Measurements from ENCODE around the gene ZC3H18. TPM values are rescaled to one million over a fixed set of nuclear protein-coding genes. Genes with fewer than 3 reads are reported as not detected.
"Not testable (repeated sequence)": the region's sequence is repeated elsewhere in the genome, so short reads cannot be mapped to it uniquely, and the experiment has no call there.

Gene ZC3H18
- total RNA-seq, 4 donors from 2014 or later: 15.7 to 20.8 (median 20.3) TPM

DNA sequence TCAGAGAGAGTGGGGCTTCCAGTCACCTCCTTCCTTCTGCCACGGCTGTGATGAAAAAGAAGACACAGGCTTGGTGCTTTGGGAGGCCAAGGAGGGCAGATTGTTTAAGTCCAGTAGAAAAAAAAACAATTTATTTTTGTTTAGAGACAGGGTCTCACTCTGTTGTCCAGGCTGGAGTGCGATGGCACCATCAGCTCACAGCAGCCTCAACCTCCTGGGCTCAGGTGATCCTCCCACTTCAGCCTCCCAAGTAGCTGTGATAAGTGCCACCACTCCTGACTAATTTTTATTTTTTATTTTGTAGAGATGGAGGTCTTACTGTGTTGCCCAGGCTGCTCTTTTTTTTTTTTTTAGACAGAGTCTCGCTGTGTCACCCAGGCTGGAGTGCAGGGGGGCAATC lies 95.4 kb downstream of the ZC3H18 start:
- TF ChIP-seq EP300 (IDR thresholded peaks at IDR 0.05) (no peak), POLR2AphosphoS5 (IDR thresholded peaks at IDR 0.05) (no peak)
- 82% methylated on average over 3 of the region's 3 CpGs for WGBS
- Histone ChIP-seq H3K27ac (no peak overlapping the region), H3K4me3 (no peak overlapping the region), H3K4me1 (peaks cover 23% of the 10 kb centered on the region), H3K9me3 (no peaks in the 10 kb centered on the region), H3K27me3 (no peaks in the 10 kb centered on the region), H3K36me3 (no peaks in the 10 kb centered on the region)
- no peak for DNase-seq (ENCODE audit: low spot score in 2 of 2)

- Histone ChIP-seq H3K27ac (no peak overlapping the region), H3K36me3 (no peaks in the 10 kb centered on the region)
- 62% methylated on average over 5 of the region's 5 CpGs for WGBS
Observed at GRCh38 chr16:88667461-88667860, 97.3 kb downstream of the ZC3H18 start.

DNA sequence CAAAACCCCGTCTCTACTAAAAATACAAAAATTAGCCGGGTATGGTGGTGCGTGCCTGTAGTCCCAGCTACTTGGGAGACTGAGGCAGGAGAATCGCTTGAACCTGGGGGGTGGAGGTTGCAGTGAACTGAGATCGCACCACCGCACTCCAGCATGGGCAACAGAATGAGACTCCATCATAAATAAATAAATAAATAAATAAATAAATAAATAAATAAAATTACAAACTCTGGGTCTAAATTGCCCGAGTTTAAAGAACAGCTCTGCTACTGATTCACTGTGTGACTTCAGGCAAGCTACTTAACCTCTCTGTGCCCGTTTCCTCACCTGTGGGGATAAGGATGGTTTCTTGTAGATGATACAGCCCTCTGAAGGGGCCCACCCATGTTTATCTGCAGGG lies 99.3 kb downstream of the ZC3H18 start:
- H3K9me3 ChIP-seq; DNase-seq (ENCODE audit: low spot score in 2 of 2); H3K27me3 ChIP-seq; H3K36me3 ChIP-seq; H3K4me3 ChIP-seq; H3K4me1 ChIP-seq; H3K27ac ChIP-seq: not testable (repeated sequence)
- 95% methylated on average over 8 of the region's 8 CpGs for WGBS

More at GRCh38 chr16:88667461-88667860, 97.3 kb downstream of the ZC3H18 start:
- TF ChIP-seq POLR2A (IDR thresholded peaks at IDR 0.05) (no peak), EP300 (IDR thresholded peaks at IDR 0.05) (no peak), POLR2AphosphoS5 (IDR thresholded peaks at IDR 0.05) (no peak)
- TF ChIP-seq, protein P1, sequence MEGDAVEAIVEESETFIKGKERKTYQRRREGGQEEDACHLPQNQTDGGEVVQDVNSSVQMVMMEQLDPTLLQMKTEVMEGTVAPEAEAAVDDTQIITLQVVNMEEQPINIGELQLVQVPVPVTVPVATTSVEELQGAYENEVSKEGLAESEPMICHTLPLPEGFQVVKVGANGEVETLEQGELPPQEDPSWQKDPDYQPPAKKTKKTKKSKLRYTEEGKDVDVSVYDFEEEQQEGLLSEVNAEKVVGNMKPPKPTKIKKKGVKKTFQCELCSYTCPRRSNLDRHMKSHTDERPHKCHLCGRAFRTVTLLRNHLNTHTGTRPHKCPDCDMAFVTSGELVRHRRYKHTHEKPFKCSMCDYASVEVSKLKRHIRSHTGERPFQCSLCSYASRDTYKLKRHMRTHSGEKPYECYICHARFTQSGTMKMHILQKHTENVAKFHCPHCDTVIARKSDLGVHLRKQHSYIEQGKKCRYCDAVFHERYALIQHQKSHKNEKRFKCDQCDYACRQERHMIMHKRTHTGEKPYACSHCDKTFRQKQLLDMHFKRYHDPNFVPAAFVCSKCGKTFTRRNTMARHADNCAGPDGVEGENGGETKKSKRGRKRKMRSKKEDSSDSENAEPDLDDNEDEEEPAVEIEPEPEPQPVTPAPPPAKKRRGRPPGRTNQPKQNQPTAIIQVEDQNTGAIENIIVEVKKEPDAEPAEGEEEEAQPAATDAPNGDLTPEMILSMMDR (IDR thresholded peaks at IDR 0.05): no peak
- DNase-seq (ENCODE audit: low spot score in 2 of 2): no peak
- Histone ChIP-seq H3K4me1 (peaks cover 8% of the 10 kb centered on the region), H3K27me3 (no peaks in the 10 kb centered on the region), H3K4me3 (no peak overlapping the region), H3K9me3 (no peaks in the 10 kb centered on the region)

DNA sequence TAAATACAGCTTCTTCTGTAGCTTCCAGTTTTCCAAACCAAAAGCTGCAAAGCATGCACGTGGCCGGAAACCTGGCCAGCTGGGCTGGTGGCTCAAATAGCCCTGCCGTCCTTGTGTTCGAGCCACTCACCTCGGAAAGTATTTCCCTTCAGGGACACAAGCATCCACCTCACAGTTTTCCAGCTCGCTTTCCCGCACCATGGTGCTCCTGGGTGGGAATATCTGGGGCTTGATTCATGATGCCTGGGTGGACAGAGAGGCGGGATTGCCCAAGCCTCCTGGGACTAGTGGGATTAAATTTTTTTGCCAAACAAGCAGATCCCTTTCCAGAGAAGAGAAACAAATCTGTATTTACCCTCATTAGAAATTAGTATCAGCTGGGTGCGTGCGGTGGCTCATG lies 99.8 kb downstream of the ZC3H18 start:
- Histone ChIP-seq H3K4me1 (no peaks in the 10 kb centered on the region), H3K9me3 (no peaks in the 10 kb centered on the region), H3K27ac (no peak overlapping the region), H3K36me3 (no peaks in the 10 kb centered on the region), H3K4me3 (no peak overlapping the region), H3K27me3 (no peaks in the 10 kb centered on the region)
- TF ChIP-seq EP300 (IDR thresholded peaks at IDR 0.05) (no peak), POLR2A (IDR thresholded peaks at IDR 0.05) (no peak), POLR2AphosphoS5 (IDR thresholded peaks at IDR 0.05) (no peak)
- TF ChIP-seq, protein P1 (IDR thresholded peaks at IDR 0.05): no peak
- peak in 1 of 2 donors; percentile 64 for DNase-seq (ENCODE audit: low spot score in 2 of 2)
- 71% methylated on average over 10 of the region's 10 CpGs for WGBS

- no peaks in the 10 kb centered on the region for H3K4me1 ChIP-seq
Observed at GRCh38 chr16:88671806-88672205, 101.6 kb downstream of the ZC3H18 start.

DNA sequence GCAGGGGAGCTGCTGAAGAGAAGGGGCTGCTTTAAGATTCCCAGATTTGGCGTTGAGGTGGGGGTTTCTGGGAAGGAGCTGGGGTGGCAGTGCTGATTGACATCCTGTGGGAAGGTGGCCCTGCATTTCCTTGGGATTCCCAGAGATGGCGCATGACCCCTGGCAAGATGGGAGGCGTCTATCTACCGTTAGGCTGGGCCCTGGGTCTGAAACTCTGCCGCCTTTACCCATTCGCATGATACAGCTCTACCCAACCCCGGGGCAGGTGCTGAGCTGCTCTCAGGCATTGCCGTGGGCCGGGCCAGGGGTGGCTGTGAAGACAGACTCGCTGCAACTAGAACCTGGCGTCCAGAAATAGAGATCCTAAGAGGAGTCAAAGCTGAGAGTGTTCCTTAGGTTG lies 102.6 kb downstream of the ZC3H18 start:
- Histone ChIP-seq H3K4me3 (no peak overlapping the region), H3K9me3 (no peaks in the 10 kb centered on the region), H3K27ac (no peak overlapping the region), H3K27me3 (peaks cover 8% of the 10 kb centered on the region), H3K4me1 (no peaks in the 10 kb centered on the region), H3K36me3 (no peaks in the 10 kb centered on the region)
- TF ChIP-seq, protein P1 (IDR thresholded peaks at IDR 0.05): no peak
- TF ChIP-seq EP300 (IDR thresholded peaks at IDR 0.05) (no peak), POLR2A (IDR thresholded peaks at IDR 0.05) (no peak), POLR2AphosphoS5 (IDR thresholded peaks at IDR 0.05) (no peak)
- WGBS: 58% methylated on average over 11 of the region's 11 CpGs
- no peak for DNase-seq (ENCODE audit: low spot score in 2 of 2)

More at GRCh38 chr16:88671806-88672205, 101.6 kb downstream of the ZC3H18 start:
- no peak overlapping the region for H3K27ac ChIP-seq
- no peaks in the 10 kb centered on the region for H3K36me3 ChIP-seq
- TF ChIP-seq, protein P1 (IDR thresholded peaks at IDR 0.05): no peak
- TF ChIP-seq POLR2A (IDR thresholded peaks at IDR 0.05) (no peak), EP300 (IDR thresholded peaks at IDR 0.05) (no peak), POLR2AphosphoS5 (IDR thresholded peaks at IDR 0.05) (no peak)
- no peaks in the 10 kb centered on the region for H3K9me3 ChIP-seq
- WGBS: 94% methylated on average over 12 of the region's 23 CpGs
- DNase-seq (ENCODE audit: low spot score in 2 of 2): no peak
- peaks cover 3% of the 10 kb centered on the region for H3K27me3 ChIP-seq
- H3K4me3 ChIP-seq: no peak overlapping the region
